Frontal cortex (tissue), 4 donors: ENCODE measurements around the gene CERCAM. TPM values are rescaled to one million over a fixed set of nuclear protein-coding genes. Genes with fewer than 3 reads are reported as not detected.
"Not testable (repeated sequence)": the region's sequence is repeated elsewhere in the genome, so short reads cannot be mapped to it uniquely, and the experiment has no call there.

Source experiments
- DNase-seq, 2 donors: peaks; one replicate each; pipeline ENCODE4 v3.0.0; 2012; ENCODE audit warnings: low spot score in 2 of 2
- FAIRE-seq: peaks from 2 replicates; lab custom pipeline; 2012; peaks lifted over from hg19 to GRCh38; lab: Jason Lieb, UNC
- total RNA-seq: library from RNA; depleted of rRNA; stranded (reverse); fragments of >200 nt; gene quantifications from one replicate; pipeline ENCODE4 v1.2.3, GENCODE V29; 2014
- donor health status: control.
- donor health status: control.
- donor health status: control.

Gene CERCAM
- total RNA-seq, 1 donor from 2014 or later, result 10.2 TPM

DNA sequence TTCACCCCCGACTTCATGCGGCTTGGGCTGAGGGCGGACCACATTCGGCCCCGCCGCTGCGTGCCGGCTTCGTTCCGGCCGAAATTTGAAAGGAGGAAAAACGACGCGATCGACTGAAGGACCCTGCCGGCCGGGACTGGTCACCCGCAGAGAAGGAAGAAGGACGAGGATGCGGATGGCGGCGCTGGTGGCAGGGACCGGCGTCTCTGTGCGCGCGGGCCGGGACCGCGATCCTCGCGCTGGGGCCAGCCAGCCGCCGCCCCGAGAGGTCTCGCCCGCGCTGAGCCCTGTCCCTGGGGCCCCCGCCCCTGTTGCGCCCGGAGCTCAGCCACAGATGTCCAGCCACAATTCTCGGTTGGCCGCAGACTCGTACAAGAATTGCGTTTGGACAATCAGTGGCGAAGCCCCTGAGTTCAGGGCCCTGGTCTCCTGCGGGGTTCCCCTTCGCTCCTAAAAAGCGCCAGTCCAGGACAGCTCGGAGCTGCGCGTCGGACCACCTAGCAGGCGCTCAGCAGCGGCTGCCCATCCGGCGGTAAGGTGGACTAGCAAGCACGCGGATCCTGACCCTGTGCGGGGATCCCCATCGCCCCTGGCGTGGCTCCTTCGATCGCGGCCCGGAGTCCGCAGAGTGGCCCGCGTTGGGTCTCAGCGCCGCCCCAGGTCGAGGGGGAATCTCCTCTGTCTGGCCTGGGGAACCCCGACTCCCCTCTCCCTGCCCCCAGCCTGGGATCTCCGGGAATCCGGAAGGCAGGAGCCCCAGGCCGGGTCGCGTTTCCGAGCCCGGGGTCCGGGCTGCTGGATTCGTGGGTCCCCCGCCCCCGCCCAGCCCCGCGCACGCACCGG is 28.1 kb upstream of the CERCAM start:
- FAIRE-seq (no peak), DNase-seq (peak in 1 of 2 donors; percentile 51)

DNA sequence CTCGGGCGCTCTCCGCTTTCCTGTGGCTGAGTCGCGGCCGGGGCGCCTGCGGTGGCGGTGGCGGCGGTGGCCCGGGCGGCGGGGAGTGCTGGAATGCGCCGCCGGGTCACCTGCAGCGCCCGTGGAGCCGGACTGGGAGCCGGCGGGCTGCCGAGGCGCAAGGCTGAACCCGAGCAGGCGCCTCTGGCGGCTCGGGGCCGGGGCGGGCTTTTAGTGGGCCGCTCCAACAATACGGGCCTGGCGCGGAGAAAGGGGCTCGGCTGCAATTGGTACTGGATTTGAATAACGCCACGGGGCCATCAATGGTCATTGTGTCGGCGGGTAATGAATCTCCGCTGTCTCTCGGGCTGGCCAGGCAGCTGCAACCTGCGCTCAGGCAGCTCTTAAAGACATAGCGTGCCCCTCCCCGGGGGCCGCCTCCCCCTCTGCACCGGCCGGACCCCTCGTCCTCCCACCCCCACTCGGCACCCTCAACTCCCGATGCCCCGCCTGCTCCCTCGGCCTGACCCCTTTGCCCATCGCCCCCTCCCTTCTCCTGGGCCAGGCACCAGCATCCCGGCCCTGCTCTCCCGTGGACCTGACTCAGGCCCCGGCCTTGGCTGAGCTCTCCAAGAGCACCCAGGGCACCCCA is 27.4 kb upstream of the CERCAM start:
- no peak for FAIRE-seq
- peak in 1 of 2 donors; percentile 80 for DNase-seq

DNA sequence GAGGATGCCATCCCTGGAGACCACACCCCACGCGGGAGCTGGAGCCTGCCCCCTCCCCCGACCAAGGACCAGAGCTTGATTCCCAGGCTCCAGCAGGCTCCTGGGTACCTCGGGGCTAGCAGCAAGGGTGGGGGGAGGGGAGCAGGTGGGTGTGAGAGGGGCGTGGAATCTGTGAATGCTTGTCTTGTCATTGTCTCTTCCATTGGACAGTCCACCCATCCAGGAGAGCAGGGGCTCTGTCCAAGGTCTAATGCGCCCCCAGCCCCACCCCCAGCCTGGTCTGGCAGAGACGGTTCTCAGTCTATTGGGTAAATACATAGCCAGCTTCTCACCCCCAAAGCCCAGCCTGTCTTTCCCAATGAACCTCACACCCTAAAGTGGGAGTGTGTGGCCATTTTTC is 26.7 kb upstream of the CERCAM start:
- DNase-seq (no peak), FAIRE-seq (no peak)

DNA sequence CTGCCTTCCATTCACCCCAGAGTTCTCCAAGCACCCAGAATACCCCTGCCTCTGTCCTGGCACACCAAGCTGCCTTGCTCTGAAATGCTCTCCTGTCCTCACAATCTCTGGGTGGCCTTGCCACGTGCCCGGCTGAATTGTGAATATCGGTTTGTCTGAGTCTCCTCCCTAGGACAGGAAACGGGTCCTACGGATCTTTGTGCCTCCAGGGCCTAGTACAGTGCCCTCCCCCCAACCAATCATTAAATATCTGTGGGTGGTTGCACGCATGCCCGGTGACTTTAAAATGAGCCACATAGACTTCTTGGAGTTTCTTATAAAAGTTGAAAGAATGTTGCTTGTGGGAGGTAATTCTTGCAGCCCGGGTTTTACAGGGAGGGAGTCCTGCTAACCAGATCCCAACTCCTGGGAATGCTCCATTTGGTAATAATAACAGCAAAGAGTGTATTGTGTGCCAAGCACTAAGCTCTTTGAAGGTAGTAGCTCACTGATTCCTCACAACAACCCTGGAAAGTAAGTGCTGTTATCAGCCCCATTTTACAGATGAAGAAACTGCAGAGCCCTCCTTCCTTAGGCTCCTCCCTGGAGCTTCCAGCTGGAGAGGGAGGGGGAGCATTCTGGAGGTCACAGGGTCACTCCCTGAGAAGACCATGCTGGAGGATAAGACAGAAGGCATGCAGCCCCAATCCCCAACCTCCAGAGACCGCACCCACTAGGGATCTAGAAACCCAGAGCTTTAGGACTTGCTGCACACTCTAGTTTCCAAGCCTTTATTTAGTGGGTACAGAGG is 26.1 kb upstream of the CERCAM start:
- no peak for DNase-seq

DNA sequence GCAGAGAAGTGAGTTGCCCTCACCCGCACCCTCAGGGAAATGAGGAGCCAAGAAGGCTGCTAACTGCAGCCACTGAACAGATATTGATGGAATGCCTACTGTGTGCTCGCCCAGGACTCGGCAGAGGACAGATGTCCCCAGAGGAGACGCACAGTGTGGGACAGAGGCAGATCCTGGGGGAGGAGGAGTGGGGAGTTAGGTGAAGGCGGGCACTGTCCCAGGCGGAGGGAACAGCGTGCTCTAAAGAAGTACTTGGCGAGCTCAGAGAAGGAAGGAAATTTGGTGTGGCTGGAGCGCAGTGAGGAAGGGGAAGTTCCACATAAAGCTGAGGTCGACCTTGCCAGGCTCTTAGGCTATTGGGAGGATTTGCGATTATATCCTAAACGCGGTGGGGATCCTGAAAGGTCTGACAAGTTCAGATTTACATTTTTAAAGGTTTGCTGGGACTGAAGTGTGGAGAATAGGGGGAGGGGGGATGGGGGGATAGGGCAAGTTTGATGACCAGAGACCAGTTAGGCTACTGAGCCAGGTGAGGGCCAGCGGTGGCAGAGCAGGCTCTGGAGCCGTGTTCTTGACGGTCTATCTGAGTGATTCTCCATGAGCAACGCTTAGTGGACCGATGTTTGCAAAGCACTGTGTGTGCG is 23.6 kb upstream of the CERCAM start:
- FAIRE-seq, result no peak
- DNase-seq, result no peak

More for the DNA sequence above, 26.1 kb upstream of the CERCAM start:
- FAIRE-seq, result no peak

DNA sequence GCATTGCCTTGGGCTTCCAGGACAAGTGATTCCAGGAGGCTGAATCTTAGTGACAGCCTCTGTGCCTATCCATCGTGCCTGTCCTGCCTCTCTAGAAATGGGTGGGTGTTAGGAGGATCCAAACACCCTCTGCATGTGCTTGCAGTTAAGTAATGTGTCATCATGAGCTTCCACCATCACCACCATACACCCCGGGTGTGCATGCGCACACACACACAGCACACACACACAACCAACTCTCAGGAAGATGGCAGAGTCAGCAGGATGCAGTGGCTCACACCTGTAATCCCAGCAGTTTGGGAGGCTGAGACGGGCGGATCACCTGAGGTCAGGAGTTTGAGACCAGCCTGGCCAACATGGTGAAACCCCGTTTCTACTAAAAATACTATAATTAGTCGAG is 22.8 kb upstream of the CERCAM start:
- no peak for DNase-seq
- FAIRE-seq, result no peak

DNA sequence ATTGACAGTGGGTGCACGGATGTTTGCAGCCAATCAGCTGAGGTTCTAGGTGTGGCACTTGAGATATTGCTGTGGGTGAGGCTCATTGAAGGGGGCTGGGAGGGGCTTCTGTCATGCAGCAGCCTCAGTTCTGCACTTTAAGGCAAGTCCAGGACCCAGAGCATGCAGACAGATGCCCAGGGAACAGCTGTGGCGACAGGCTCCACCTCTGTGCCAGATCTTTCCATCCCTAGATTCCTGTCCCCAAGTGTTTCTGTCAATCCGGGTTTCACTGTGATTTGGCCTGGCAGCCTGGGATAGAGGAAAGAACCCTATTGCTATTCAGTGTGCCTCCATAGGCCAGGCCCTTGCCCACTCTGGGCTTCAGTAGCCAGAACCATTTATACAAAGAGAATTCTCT is 20.8 kb upstream of the CERCAM start:
- no peak for FAIRE-seq
- DNase-seq, result no peak

DNA sequence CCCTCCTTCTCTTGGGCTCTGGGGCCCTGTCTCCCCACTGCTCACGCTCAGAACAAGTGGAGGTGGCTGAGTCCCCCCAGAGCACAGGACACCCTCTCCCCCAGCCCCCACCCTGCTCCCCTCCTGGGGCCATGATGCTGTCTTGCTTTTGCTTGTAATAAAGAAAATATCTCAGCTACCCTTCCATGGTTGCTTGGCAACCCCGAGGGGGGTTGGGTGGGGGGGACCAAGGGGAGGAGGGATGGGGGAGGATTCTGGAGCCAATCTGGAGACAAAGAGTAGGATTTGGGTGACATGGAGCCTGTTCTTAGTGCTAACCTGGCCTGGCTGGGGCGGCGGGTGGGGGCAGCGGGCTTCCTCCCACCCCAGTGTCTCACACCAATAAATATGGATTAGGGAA is 16.1 kb upstream of the CERCAM start:
- FAIRE-seq (no peak), DNase-seq (no peak)

DNA sequence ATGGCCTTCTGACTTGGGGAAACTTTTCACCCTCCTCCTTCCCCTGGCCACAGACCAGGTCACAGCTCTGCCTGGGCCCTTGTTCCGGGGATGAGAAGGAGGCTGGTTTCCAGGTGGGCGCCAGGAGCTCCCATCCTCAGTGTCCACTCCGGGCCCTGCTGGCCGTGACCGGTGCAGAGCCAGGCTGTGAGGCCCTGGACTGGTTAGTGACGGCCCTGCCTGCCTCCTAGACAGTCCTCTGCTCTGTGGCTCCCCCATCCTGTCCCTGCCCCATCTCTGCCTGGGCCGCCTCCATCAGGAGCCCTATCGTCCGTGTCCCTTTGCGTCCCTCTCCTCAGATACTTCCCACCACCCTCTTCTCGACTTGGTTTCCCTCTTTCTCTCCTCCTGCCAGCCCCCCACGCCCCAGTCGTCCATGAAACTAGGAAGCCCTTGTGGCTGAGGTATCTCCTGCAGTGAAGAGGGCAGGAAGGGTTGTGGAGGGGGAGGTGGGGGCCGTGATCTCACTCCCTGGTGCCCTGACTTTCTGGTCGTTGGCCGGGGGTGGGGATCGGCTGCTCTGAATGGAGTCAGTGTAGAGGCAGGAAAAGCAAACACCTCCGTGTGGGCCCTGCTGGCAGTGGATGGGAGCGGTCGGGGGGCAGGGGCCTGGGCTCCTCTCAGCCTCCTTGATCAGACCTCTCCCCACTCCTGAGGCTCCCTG is 15.4 kb upstream of the CERCAM start:
- DNase-seq, result no peak

DNA sequence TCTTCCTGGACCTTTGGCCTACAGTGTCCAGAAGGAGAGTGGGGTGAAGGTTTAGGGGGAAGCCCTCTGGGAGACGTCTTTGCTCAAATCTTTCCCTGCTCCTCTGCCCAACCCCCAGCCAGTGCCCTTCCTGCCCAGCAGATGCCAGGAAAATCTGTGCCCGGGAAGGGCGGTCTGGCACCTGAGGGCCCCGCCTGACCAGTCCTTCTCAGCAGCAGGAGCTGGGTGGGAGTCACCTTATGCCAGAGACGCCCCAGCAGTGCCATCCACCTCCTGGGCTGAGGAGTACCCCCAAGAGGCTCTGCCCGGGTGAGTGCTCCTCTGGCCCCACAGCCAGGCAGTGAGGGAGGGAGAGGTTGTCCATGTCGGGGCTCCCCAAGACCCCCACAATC is 14.9 kb upstream of the CERCAM start:
- no peak for FAIRE-seq
- no peak for DNase-seq

More for the DNA sequence above, 15.4 kb upstream of the CERCAM start:
- FAIRE-seq, result no peak

DNA sequence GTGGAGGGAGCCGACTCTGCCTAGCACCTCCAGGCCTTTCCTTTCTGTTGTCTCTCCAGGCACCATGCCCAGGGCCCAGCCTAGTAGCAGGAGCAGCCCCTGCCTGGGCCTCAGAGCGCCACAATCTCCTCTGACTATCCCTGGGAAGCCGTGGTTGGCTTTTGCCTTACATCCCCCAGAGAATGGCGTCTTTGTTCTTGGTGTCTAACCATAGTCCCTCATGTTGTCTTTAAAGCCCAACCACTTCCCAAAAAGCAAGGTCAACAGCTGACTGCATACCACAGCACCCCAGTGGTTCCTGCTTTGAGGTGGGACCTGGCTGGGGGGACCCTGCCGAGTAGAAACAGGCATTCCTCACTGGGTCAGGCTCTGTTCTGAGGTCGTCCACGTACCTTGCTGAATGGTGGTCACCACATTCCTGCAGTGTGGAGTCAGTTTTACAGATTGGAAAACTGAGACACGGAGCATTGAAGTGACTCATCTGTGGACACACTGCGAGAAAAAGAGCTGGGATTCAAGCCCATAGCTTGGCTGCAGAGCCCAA is 13.7 kb upstream of the CERCAM start:
- no peak for FAIRE-seq
- no peak for DNase-seq

DNA sequence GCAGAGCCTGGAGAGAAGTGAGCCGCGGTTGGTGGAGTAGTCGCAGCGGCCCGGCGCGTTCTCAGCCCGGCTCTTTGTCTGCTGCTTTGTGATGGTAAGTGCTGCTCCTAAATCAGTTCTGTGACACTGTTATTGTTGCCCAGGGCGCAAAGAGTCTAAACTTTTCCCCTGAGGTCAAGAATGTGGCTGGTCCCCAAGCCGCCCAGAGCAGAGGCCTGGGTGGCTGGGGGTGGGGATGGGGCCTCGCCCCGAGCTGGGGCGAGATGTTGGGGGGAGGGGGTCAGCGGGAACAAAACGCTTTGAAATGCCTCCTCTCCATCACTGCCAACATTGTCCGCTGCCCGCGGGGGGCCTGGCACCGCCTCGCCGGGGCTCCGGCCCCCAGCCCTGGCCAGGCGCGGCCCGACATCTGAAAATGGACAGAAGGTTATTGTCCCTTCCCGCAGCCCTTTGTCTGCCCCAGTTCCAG is 11.7 kb upstream of the CERCAM start:
- DNase-seq, result peak in 1 of 2 donors; percentile 75
- no peak for FAIRE-seq

DNA sequence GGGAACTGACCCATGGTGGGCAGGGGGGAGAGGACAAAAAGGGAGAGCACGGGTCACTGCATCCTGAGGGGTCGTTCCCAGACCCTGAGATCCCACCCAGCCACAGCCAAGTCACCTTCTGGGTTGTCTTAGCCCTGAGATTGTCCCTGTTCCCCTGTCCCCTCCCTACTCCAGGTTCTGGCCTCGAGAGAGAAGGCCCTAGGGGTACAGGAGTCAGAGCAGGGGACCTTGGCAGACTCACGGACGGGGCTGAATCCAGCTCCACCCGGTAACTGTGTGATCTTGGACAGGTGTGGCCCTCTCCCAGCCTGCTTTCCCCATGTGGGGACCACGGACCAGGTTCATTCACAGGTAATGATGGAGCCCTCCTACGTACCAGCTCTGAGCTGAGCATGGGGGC is 11.2 kb upstream of the CERCAM start:
- FAIRE-seq (no peak), DNase-seq (no peak)

DNA sequence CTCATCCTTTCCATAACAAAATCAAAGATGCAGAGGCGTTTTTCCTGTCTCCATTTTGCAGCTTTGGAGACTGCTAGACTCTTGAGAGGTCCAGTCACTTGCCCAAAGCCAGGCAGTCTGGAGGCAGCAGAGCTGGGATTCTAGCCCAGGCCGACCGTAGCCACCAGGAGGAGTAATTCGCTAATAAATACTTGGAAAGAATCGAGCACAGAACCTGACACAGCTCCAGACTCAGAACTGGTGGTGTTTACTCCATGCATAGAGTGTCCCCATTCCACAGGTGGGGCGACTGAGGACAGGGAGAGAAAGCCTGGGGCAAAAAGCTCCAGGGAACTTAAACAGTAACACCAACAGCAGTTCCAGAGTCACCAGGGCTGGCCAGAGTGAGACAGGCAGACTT is 10.7 kb upstream of the CERCAM start:
- DNase-seq (peak in 1 of 2 donors; percentile 55), FAIRE-seq (no peak)

DNA sequence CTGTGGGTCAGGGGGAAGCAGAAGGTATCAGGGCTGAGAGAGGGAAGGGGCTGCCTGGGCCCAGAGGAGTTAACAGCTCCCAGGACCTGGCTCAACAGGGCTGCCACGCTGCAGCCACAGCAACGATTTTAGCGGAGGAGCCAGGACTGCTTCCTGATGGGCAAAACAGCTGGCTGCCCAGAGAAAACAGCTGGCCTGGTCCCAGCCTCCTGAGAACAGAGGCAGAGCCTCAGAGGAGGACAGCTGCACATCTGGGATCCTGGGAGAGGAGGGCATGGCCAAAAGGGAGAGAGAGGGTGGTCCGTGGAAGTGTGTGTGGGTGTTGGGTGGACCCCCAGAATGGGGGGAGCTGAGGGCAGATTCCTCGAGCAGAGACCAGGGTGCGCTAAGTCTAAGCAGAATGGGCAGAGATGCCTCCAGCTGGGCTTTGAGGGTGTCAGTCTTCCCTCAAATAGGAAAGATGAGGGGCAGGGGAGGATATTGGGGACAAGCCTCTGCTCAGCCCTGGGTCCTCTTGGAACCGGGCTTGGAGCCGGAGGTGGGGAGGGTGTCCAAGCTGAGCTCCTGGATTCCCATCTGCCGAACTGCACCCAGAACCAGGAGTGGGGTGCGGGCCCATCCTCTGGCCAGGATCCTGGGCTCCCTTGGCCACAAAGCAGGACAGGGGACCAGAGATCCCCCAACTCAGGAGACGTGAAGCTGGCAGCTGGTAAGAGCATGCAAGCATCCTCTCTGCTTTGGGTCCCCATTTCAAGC is 9.1 kb upstream of the CERCAM start:
- no peak for DNase-seq

DNA sequence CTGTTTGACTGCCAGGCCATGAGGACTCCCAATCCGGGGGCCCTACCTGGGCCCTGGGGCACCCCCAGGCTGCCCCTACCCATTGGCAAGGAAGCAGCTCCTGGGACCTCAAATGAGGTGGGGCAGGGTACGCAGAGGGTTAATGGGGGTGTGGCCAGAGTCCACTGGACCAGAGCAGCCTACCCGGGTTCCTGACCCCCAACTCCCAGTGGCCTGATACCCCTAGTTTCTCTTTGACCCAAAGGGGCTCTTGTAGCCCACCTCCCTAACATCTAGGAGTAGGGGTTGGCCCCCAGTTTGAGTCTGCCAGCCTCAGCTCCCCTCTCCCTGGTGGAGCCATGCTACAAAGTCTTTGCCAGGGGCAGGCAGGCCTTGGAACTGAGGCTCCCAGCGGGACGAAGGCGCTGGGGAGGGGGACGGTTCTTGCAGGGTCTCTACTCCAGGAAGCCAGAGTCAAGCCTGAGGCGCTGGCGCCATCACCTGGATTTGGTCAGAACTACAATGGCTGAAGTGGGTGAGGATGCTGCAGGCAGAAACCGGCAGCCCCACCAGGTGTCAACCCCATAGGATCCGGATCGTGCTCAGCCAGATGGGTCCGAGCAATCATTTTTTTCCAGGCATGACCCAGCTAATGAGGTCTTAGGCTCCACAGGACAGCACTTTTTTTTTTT is 8.4 kb upstream of the CERCAM start:
- FAIRE-seq (no peak), DNase-seq (peak in 1 of 2 donors; percentile 68)

More for the DNA sequence above, 9.1 kb upstream of the CERCAM start:
- FAIRE-seq, result no peak

DNA sequence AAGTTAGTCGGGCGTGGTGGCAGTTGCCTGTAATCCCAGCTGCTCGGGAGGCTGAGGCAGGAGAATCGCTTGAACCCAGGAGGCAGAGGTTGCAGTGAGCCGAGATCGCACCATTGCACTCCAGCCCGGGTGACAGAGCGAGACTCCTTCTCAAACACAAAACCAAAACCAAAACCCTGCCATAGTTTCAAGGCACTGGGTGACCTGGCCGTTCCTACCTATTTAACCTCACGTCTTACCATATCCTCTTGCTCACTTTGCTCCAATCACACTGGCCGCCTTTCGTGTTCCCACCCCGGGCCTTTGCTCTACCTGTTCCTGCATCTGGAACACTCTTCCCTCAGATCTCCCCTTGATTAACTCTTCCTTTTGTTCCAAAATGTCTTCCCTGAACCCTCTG is 6.9 kb upstream of the CERCAM start:
- not testable (repeated sequence) for FAIRE-seq, DNase-seq

DNA sequence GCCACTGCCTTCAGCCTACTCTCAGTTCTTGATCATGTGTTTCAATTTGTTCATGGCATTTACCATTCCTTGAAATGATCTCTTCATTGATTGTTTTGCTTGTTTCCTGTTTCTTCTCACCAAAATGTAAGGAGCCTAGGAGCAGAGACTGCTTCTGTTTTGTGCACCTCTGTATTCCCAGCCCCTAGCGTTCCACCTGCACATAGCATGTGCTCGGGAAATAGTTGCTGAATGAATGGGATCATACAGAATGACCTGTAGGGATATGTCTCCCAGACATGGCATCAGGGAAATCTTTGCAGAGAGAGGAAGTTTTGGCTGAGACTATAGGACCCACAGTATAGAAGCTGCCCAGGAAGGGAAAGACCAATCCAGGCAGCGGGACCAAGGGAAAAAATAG is 6.2 kb upstream of the CERCAM start:
- no peak for FAIRE-seq
- DNase-seq, result no peak
